HG03159 (cell line): ENCODE results near the gene SFR1.
"Not testable (repeated sequence)": the region's sequence is repeated elsewhere in the genome, so short reads cannot be mapped to it uniquely, and the experiment has no call there.

Experiments
- ATAC-seq: cut with Tn5 transposase; IDR thresholded peaks from one replicate; pipeline ENCODE4 v1.9.1; 2021; ENCODE audit warnings: mild to moderate bottlenecking, moderate library complexity; ENCODE audit not compliant: unreplicated experiment

SFR1 gene

GRCh38 chr10:104155591-104155990 is 33.6 kb downstream of the SFR1 start:
- no peak for ATAC-seq

- ATAC-seq, result no peak
Measured at GRCh38 chr10:104170610-104171254, 48.8 kb downstream of the SFR1 start.

- not testable (repeated sequence) for ATAC-seq
Measured at GRCh38 chr10:104174136-104174535, 52.2 kb downstream of the SFR1 start.
